Heart left ventricle (tissue), 13 donors: ENCODE measurements around the gene FOXN4.

Source experiments
- CTCF ChIP-seq, 12 donors: fragments of 200-600 bp; sonication (generic) in 4 of 12; IDR thresholded peaks; one replicate each; pipeline versions ENCODE4 v1.5.0 to v1.8.0; 2018 to 2022; ENCODE audit warnings: antibody characterized with exemption in 12 of 12, mild to moderate bottlenecking in 5 of 12
- POLR2A ChIP-seq, 2 donors: fragments of 450-650 bp; IDR thresholded peaks; one replicate each; pipeline ENCODE4 v1.6.1; 2017; ENCODE audit warnings: antibody characterized with exemption in 2 of 2, mild to moderate bottlenecking in 2 of 2, moderate library complexity in 2 of 2
- donor health status: ischemic (EF 13 %, LVEDD 7.1; RV severe dilation, severe dysfunction).
- donor health status: DM: no; HTN: yes; CAD: no.
- donor health status: DM: no; HTN: no; CAD: no.
- donor health status: ischemic (EF 25% LVEDD 6.9; RV normal size, moderate dysfunction).
- donor health status: ischemic (EF 25% LVEDD 5.7; RV mildly dilated, moderate dysfunction).
- donor health status: ischemic (EF 35%, LVEDD 5.7; RV mildly dilated, moderate dysfunction).
- donor health status: nonischemic (EF 11% LVEDD 7.7; RV severe dilation, severe dysfunction).
- donor health status: DM: yes; HTN: yes; CAD: no.
- donor health status: PGD.
- donor health status: ischemic (EF 29% LVEDD 5.4; RV normal size, mild dysfunction).
- donor health status: nonischemic (EF 23%, LVEDD 6.1; RV moderate dilation, normal function).

GRCh38 chr12:109252799-109253198 is 56.3 kb downstream of the FOXN4 start:
- no peak for TF ChIP-seq CTCF (IDR thresholded peaks at IDR 0.05)
- no peak for TF ChIP-seq POLR2A (IDR thresholded peaks at IDR 0.05)
